ENCODE results near the gene OCEL1.

The OCEL1 gene

GRCh38 chr19:17244618-17245534 is 18.9 kb downstream of the OCEL1 start:
- H3K79me1 ChIP-seq (ENCODE audit: low read length): peaks cover 61% of the 10 kb centered on the region
- no peak overlapping the region for H3K23ac ChIP-seq (ENCODE audit: low read length)
- H2AFZ ChIP-seq (ENCODE audit: insufficient read depth, low read length, poor library complexity): peak overlapping the region; percentile 12
- H4K12ac ChIP-seq (ENCODE audit: low read depth, low read length): peak overlapping the region; percentile 91
- peak overlapping the region; percentile 95 for H3K9ac ChIP-seq (ENCODE audit: low read length)
- H3K14ac ChIP-seq (ENCODE audit: low read length): peak overlapping the region; percentile 81
- peak overlapping the region; percentile 84 for H3K18ac ChIP-seq (ENCODE audit: low read length)
- peaks cover 15 to 17% of the 10 kb centered on the region in 2 experiments for H3K36me3 ChIP-seq (ENCODE audit: control insufficient read depth in 1 of 2, insufficient read depth in 2 of 2, low read length in 2 of 2)
- H3K79me2 ChIP-seq (ENCODE audit: control insufficient read depth, insufficient read depth, low read length, poor library complexity): peaks cover 58% of the 10 kb centered on the region
- peak overlapping the region; percentile 69 for H2BK120ac ChIP-seq (ENCODE audit: insufficient read depth, low read length, poor library complexity)
- H2BK12ac ChIP-seq (ENCODE audit: low read length): peak overlapping the region; percentile 67
- H2AK5ac ChIP-seq (ENCODE audit: low read length): peak overlapping the region; percentile 51
- H3K4me3 ChIP-seq (ENCODE audit: low read depth, low read length): peak overlapping the region; percentile 95
- peak overlapping the region; percentile 89 for H4K8ac ChIP-seq (ENCODE audit: low read depth, low read length)
- peaks cover 7% of the 10 kb centered on the region for H3K9me3 ChIP-seq (ENCODE audit: insufficient read depth, low read depth, low read length)
- peak overlapping the region; percentile 98 for H4K91ac ChIP-seq (ENCODE audit: low read depth, low read length)
- H3K27ac ChIP-seq (ENCODE audit: low read depth, low read length): peak overlapping the region; percentile 95
- peak overlapping the region; percentile 94 for H2BK5ac ChIP-seq (ENCODE audit: low read depth, low read length, poor library complexity)
- H3K27me3 ChIP-seq (ENCODE audit: insufficient read depth, low read length): no peaks in the 10 kb centered on the region
- DNase-seq: peak in 1 of 2 donors; percentile 61
- peaks cover 33 to 41% of the 10 kb centered on the region in 2 experiments for H3K4me1 ChIP-seq (ENCODE audit: control insufficient read depth in 1 of 2, insufficient read depth in 2 of 2, low read length in 2 of 2)
- peak overlapping the region; percentile 84 for H3K4me2 ChIP-seq (ENCODE audit: low read length)
- no CpG with 5 or more reads among the region's 100 CpGs for WGBS (ENCODE audit: extremely low coverage, insufficient coverage, insufficient read length)
- H3K4ac ChIP-seq (ENCODE audit: low read depth, low read length): peak overlapping the region; percentile 95

GRCh38 chr19:17245535-17245984 is 19.5 kb downstream of the OCEL1 start, which contains the start of gene NR2F6:
Gene NR2F6, minus strand, starts transcription at chr19:17245919. Its CDS starts 699 bp downstream, at chr19:17245220.
- Histone ChIP-seq H2AFZ (ENCODE audit: insufficient read depth, low read length, poor library complexity) (peak within 1 kb of the TSS; percentile 55), H3K79me2 (ENCODE audit: control insufficient read depth, insufficient read depth, low read length, poor library complexity) (peaks cover 57% of the 10 kb centered on the region), H2AK5ac (ENCODE audit: low read length) (peak within 1 kb of the TSS; percentile 51), H4K12ac (ENCODE audit: low read depth, low read length) (peak within 1 kb of the TSS; percentile 91), H3K23ac (ENCODE audit: low read length) (no peak within 1 kb of the TSS), H3K79me1 (ENCODE audit: low read length) (peaks cover 67% of the 10 kb centered on the region), H3K4ac (ENCODE audit: low read depth, low read length) (peak within 1 kb of the TSS; percentile 95), H3K36me3 (ENCODE audit: control insufficient read depth in 1 of 2, insufficient read depth in 2 of 2, low read length in 2 of 2) (peaks cover 9 to 10% of the 10 kb centered on the region in 2 experiments), H3K27me3 (ENCODE audit: insufficient read depth, low read length) (no peaks in the 10 kb centered on the region), H4K91ac (ENCODE audit: low read depth, low read length) (peak within 1 kb of the TSS; percentile 98), H2BK120ac (ENCODE audit: insufficient read depth, low read length, poor library complexity) (peak within 1 kb of the TSS; percentile 85), H2BK5ac (ENCODE audit: low read depth, low read length, poor library complexity) (peak within 1 kb of the TSS; percentile 94), H3K18ac (ENCODE audit: low read length) (peak within 1 kb of the TSS; percentile 92), H3K27ac (ENCODE audit: low read depth, low read length) (peak within 1 kb of the TSS; percentile 100), H3K9ac (ENCODE audit: low read length) (peak within 1 kb of the TSS; percentile 95), H3K4me1 (ENCODE audit: control insufficient read depth in 1 of 2, insufficient read depth in 2 of 2, low read length in 2 of 2) (peaks cover 38 to 47% of the 10 kb centered on the region in 2 experiments), H4K8ac (ENCODE audit: low read depth, low read length) (peak within 1 kb of the TSS; percentile 89), H3K4me3 (ENCODE audit: low read depth, low read length) (peak within 1 kb of the TSS; percentile 95), H3K9me3 (ENCODE audit: insufficient read depth, low read depth, low read length) (peaks cover 5% of the 10 kb centered on the region), H3K14ac (ENCODE audit: low read length) (peak within 1 kb of the TSS; percentile 96), H3K4me2 (ENCODE audit: low read length) (peak within 1 kb of the TSS; percentile 89), H2BK12ac (ENCODE audit: low read length) (peak within 1 kb of the TSS; percentile 94)
- WGBS (ENCODE audit: extremely low coverage, insufficient coverage, insufficient read length): no CpG with 5 or more reads among the region's 72 CpGs
- no peak for DNase-seq

DNA sequence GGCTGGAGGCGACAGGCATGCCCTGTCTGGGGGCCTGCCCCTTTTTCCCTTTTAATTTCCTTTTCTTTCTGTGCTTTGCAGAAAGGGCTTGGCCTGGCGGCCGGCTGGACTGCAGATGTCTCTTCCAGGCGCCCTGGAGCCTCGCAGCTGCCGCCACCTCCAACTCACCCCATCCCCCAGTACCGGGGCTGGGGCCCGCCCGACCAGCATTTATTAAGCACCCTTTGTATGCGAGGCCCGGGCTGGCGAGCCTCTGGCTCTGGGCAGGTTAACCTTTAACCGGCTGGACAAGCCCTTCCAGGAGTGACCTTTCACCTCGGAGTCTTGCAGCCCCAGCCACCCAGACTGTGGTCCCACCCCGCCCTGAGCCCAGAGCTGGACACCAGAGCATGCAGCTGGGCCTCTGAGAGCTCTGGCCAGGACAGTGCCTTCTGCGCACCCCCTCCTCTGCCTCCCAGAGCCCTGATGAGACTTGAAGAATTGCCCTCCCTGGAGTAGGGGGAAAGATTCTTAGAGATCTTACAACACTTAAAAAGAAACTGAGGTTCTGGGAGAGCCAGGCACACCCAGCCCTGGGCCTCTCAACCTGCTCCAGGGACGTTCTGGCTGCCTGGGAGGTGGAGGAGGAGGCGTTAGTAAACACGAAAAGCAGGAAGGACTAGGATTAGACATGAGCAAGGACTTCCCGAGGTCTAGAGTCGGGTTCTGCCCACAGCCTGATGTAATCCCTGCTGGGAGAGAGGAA is 20.8 kb downstream of the OCEL1 start:
- peaks cover 5% of the 10 kb centered on the region for H3K9me3 ChIP-seq (ENCODE audit: insufficient read depth, low read depth, low read length)
- peak overlapping the region; percentile 91 for H3K18ac ChIP-seq (ENCODE audit: low read length)
- peak overlapping the region; percentile 75 for H4K12ac ChIP-seq (ENCODE audit: low read depth, low read length)
- H3K14ac ChIP-seq (ENCODE audit: low read length): peak overlapping the region; percentile 96
- no peaks in the 10 kb centered on the region for H3K27me3 ChIP-seq (ENCODE audit: insufficient read depth, low read length)
- DNase-seq: peak; percentile 48 to 66
- H4K91ac ChIP-seq (ENCODE audit: low read depth, low read length): peak overlapping the region; percentile 97
- H4K8ac ChIP-seq (ENCODE audit: low read depth, low read length): peak overlapping the region; percentile 77
- no peak overlapping the region for H3K4me3 ChIP-seq (ENCODE audit: low read depth, low read length)
- H3K23ac ChIP-seq (ENCODE audit: low read length): no peak overlapping the region
- peak overlapping the region; percentile 100 for H3K27ac ChIP-seq (ENCODE audit: low read depth, low read length)
- H2AK5ac ChIP-seq (ENCODE audit: low read length): peak overlapping the region; percentile 88
- H3K4me2 ChIP-seq (ENCODE audit: low read length): peak overlapping the region; percentile 89
- H2BK12ac ChIP-seq (ENCODE audit: low read length): peak overlapping the region; percentile 94
- no peaks in the 10 kb centered on the region for H3K36me3 ChIP-seq (ENCODE audit: control insufficient read depth in 1 of 2, insufficient read depth in 2 of 2, low read length in 2 of 2)
- no peak overlapping the region for H3K9ac ChIP-seq (ENCODE audit: low read length)
- H3K79me2 ChIP-seq (ENCODE audit: control insufficient read depth, insufficient read depth, low read length, poor library complexity): peaks cover 49% of the 10 kb centered on the region
- H2BK120ac ChIP-seq (ENCODE audit: insufficient read depth, low read length, poor library complexity): peak overlapping the region; percentile 85
- peak overlapping the region; percentile 89 for H2BK5ac ChIP-seq (ENCODE audit: low read depth, low read length, poor library complexity)
- H3K79me1 ChIP-seq (ENCODE audit: low read length): peaks cover 68% of the 10 kb centered on the region
- H3K4ac ChIP-seq (ENCODE audit: low read depth, low read length): peak overlapping the region; percentile 84
- no CpG with 5 or more reads among the region's 21 CpGs for WGBS (ENCODE audit: extremely low coverage, insufficient coverage, insufficient read length)
- peaks cover 38 to 45% of the 10 kb centered on the region in 2 experiments for H3K4me1 ChIP-seq (ENCODE audit: control insufficient read depth in 1 of 2, insufficient read depth in 2 of 2, low read length in 2 of 2)
- H2AFZ ChIP-seq (ENCODE audit: insufficient read depth, low read length, poor library complexity): peak overlapping the region; percentile 4
